ENCODE data around the gene CCDC141. TPM values are rescaled to one million over a fixed set of nuclear protein-coding genes. Genes with fewer than 3 reads are reported as not detected.

The CCDC141 gene
- total RNA-seq, 1 donor from 2014 or later, result not detected

DNA sequence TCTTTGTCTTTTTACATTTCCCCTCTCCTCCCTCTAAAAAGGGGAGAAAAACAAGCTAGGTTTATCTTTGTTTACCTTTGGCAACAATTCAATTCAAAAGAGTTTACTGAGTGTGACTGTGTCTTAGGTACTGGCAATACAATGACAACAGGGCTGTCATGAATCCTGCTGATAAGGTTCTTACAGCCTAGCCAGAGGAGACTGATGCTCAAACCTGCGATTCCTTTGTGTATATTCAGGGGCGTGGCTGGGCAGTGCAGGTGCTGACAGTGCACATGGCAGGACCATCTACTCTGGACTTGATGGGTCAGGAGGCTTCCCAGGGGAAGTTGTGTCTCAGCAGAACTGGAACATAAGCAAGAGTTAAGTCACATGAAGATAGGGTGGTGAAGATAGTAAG, 219.5 kb downstream of the CCDC141 start:
- H3K4me3 Mint-ChIP-seq (ENCODE audit: unreplicated experiment), result no peak overlapping the region
- peaks cover 18% of the 10 kb centered on the region for H3K27me3 Mint-ChIP-seq (ENCODE audit: low read depth)
- TF ChIP-seq, protein P1, sequence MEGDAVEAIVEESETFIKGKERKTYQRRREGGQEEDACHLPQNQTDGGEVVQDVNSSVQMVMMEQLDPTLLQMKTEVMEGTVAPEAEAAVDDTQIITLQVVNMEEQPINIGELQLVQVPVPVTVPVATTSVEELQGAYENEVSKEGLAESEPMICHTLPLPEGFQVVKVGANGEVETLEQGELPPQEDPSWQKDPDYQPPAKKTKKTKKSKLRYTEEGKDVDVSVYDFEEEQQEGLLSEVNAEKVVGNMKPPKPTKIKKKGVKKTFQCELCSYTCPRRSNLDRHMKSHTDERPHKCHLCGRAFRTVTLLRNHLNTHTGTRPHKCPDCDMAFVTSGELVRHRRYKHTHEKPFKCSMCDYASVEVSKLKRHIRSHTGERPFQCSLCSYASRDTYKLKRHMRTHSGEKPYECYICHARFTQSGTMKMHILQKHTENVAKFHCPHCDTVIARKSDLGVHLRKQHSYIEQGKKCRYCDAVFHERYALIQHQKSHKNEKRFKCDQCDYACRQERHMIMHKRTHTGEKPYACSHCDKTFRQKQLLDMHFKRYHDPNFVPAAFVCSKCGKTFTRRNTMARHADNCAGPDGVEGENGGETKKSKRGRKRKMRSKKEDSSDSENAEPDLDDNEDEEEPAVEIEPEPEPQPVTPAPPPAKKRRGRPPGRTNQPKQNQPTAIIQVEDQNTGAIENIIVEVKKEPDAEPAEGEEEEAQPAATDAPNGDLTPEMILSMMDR (IDR thresholded peaks at IDR 0.05), result no peak
- DNase-seq (ENCODE audit: low spot score), result no peak
- peaks cover 5% of the 10 kb centered on the region for H3K9me3 Mint-ChIP-seq (ENCODE audit: low read depth)
- H3K36me3 Mint-ChIP-seq (ENCODE audit: low read depth), result no peaks in the 10 kb centered on the region
- no peak overlapping the region for H3K27ac Mint-ChIP-seq (ENCODE audit: unreplicated experiment)
- H3K4me1 Mint-ChIP-seq (ENCODE audit: low read depth), result no peaks in the 10 kb centered on the region

- TF ChIP-seq, protein P1 (IDR thresholded peaks at IDR 0.05), result no peak
- peaks cover 18% of the 10 kb centered on the region for H3K27me3 Mint-ChIP-seq (ENCODE audit: low read depth)
- no peak overlapping the region for H3K4me3 Mint-ChIP-seq (ENCODE audit: unreplicated experiment)
- no peaks in the 10 kb centered on the region for H3K4me1 Mint-ChIP-seq (ENCODE audit: low read depth)
- no peak for DNase-seq (ENCODE audit: low spot score)
- no peak overlapping the region for H3K27ac Mint-ChIP-seq (ENCODE audit: unreplicated experiment)
- no peaks in the 10 kb centered on the region for H3K36me3 Mint-ChIP-seq (ENCODE audit: low read depth)
- peaks cover 5% of the 10 kb centered on the region for H3K9me3 Mint-ChIP-seq (ENCODE audit: low read depth)
Measured at GRCh38 chr2:178829981-178830380, 220.0 kb downstream of the CCDC141 start.

- H3K36me3 Mint-ChIP-seq (ENCODE audit: low read depth), result no peaks in the 10 kb centered on the region
- no peak overlapping the region for H3K4me3 Mint-ChIP-seq (ENCODE audit: unreplicated experiment)
- H3K9me3 Mint-ChIP-seq (ENCODE audit: low read depth), result peaks cover 5% of the 10 kb centered on the region
- H3K27ac Mint-ChIP-seq (ENCODE audit: unreplicated experiment), result no peak overlapping the region
- H3K4me1 Mint-ChIP-seq (ENCODE audit: low read depth), result no peaks in the 10 kb centered on the region
- no peak for DNase-seq (ENCODE audit: low spot score)
- peaks cover 18% of the 10 kb centered on the region for H3K27me3 Mint-ChIP-seq (ENCODE audit: low read depth)
- TF ChIP-seq, protein P1 (IDR thresholded peaks at IDR 0.05), result no peak
Measured at GRCh38 chr2:178829299-178829960, 220.5 kb downstream of the CCDC141 start.

DNA sequence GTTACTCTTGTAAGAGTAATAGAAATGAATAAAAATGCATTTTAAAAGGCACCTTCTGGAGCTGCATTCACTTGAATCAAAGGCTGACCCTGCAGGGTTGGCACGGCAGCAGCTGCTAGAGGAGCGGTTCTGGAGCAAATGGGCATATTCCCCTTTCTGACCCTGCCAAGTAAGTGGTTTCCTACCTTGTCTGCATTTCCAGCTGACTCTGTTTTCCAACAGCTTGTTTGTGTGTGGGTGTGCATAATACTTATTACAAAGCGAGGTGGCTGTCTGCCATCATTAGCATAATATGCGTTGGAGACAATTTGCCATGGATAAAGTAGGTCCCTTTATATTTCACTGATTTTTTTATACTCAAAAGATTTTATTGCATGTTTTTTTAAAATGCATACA, 221.5 kb downstream of the CCDC141 start:
- H3K9me3 Mint-ChIP-seq (ENCODE audit: low read depth), result peaks cover 5% of the 10 kb centered on the region
- peaks cover 18% of the 10 kb centered on the region for H3K27me3 Mint-ChIP-seq (ENCODE audit: low read depth)
- no peaks in the 10 kb centered on the region for H3K4me1 Mint-ChIP-seq (ENCODE audit: low read depth)
- no peak for DNase-seq (ENCODE audit: low spot score)
- no peak overlapping the region for H3K4me3 Mint-ChIP-seq (ENCODE audit: unreplicated experiment)
- TF ChIP-seq, protein P1 (IDR thresholded peaks at IDR 0.05), result no peak
- H3K36me3 Mint-ChIP-seq (ENCODE audit: low read depth), result no peaks in the 10 kb centered on the region
- H3K27ac Mint-ChIP-seq (ENCODE audit: unreplicated experiment), result no peak overlapping the region

DNA sequence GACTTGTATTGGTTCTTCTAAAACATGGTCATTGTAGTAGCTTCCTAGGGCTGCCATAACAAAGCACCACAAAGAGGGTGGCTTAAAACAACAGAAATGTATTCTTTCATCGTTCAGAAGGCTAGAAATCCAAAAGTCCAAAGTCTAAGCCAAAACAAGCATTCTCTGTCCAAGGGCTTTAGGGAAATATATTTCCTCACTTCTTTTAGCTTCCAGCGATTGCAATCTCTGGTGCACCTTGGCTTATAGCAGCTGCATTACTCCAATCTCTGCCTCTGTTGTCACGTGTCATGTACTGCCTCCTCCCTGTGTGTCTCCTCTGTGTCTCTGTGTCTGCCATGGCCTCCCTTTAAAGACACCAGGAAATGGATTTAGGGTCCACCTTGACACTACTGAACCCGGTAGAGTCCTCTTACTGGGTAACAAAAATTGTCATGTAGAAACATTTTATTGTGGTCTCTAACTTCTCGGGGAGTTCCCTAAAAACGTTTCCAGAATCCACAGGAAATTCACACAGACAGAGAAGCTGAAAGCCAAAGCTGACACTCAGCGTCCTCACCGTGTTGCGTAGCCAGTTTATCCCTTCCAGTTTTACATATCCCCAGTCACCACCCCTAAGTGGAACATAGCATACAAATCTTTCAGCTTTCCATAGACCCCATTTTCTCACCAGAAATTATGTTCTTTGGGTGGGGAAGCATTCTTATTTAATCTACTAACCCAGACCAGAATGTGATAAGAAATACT, 222.0 kb downstream of the CCDC141 start:
- Mint-ChIP-seq H3K9me3 (ENCODE audit: low read depth) (peaks cover 5% of the 10 kb centered on the region), H3K27me3 (ENCODE audit: low read depth) (peaks cover 16% of the 10 kb centered on the region), H3K4me1 (ENCODE audit: low read depth) (no peaks in the 10 kb centered on the region), H3K4me3 (ENCODE audit: unreplicated experiment) (no peak overlapping the region), H3K27ac (ENCODE audit: unreplicated experiment) (no peak overlapping the region), H3K36me3 (ENCODE audit: low read depth) (no peaks in the 10 kb centered on the region)
- no peak for DNase-seq (ENCODE audit: low spot score)
- TF ChIP-seq, protein P1 (IDR thresholded peaks at IDR 0.05), result no peak

Measured in chondrocyte (in vitro differentiated cells).